ENCODE measurements around the gene ITGA2B. TPM values are rescaled to one million over a fixed set of nuclear protein-coding genes. Genes with fewer than 3 reads are reported as not detected.
A peak's percentile ranks its signal among the peaks of the same experiment; 100 is the strongest.

ITGA2B gene
- total RNA-seq: 6.2 TPM

GRCh38 chr17:44389281-44389680 lies at the start of gene ITGA2B:
Gene ITGA2B, minus strand, starts transcription at chr17:44389649. Its CDS starts 176 bp downstream, at chr17:44389473.
- no peak for DNase-seq (ENCODE audit: low spot score)
- ATAC-seq: no peak
- intact Hi-C loops (cut with DNase I): no loop called here

GRCh38 chr17:44439168-44439567 lies 49.7 kb upstream of the ITGA2B start:
- ATAC-seq (no peak), DNase-seq (ENCODE audit: low spot score) (no peak)
- intact Hi-C loops (cut with DNase I): no loop called here

DNA sequence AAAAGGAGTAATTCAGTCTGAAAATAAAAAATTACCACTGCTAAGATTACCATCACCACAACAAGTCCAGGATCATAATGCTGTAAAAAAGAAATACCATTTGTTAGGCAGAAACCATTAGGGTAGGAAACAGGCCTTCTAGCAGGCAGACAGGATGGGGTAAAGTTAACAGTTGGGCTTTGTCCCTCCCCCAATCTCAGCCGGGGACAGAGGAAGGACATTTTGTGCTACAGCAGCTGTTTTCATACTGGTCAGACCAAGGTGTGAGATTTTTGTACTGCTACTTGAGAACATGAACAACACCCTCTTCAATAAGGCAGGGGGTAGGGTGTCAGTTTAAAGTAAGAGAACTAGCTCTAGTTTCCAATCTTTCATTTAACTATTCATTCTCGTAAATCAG lies 49.2 kb upstream of the ITGA2B start:
- intact Hi-C loops (cut with DNase I): no loop called here
- ATAC-seq (peak; percentile 50), DNase-seq (ENCODE audit: low spot score) (no peak)

- intact Hi-C loops (cut with DNase I): no loop called here
- no peak for ATAC-seq
- no peak for DNase-seq (ENCODE audit: low spot score)
Observed at GRCh38 chr17:44436336-44436735, 46.9 kb upstream of the ITGA2B start.

GRCh38 chr17:44432254-44433157 lies 43.1 kb upstream of the ITGA2B start:
- intact Hi-C loops (cut with DNase I): no loop called here
- ATAC-seq (no peak), DNase-seq (ENCODE audit: low spot score) (no peak)

DNA sequence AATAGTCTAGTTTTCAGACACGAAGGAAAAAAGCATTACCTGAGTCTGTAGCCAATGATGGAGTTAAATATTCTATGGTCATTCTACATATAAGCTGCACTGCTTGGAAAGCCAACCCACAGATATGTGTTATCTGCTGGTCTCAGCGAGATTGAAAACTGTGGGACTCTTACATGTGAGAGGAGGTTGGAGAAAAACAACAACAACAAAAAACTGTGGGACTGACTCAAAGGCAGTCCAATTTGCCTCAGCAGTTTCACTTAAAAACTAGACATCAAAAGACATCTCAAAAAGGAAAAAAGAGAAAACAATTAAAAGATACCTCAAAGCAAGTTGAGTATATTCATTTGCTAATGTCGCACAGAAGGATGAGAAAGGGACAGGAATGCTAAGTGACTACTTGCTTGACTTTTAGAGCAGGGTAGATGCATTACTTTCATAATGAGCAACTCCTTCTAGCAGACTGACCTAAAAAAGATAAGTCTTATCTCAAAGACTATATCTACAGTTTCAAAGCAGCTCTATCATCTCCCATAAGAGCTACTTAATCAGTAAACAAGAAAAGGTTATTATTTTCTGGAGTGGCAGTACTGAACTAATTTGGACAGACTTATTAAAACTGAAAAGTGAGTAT lies 35.5 kb upstream of the ITGA2B start:
- DNase-seq (ENCODE audit: low spot score): no peak
- no peak for ATAC-seq
- intact Hi-C loops (cut with DNase I): no loop called here

DNA sequence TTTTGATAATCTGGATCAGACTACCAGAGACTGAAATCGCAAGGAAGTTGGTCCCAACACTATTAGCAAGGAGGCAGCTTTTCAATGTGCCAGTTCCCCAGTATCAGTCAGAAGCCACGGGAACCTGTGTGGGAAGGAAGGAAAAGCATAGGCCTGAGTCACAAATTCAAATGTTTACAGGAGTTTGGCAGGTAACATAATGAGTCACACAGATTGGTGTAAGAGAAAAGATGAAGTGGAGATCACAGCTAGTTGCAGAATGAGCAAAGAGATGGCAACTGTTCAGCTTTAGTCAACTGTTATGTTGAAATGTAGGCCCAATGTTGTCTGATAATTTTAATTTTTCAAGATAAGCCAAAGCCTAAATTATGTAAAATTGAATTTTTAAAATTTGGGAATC lies 28.1 kb upstream of the ITGA2B start:
- ATAC-seq: no peak
- intact Hi-C loops (cut with DNase I): no loop called here
- DNase-seq (ENCODE audit: low spot score): no peak

DNA sequence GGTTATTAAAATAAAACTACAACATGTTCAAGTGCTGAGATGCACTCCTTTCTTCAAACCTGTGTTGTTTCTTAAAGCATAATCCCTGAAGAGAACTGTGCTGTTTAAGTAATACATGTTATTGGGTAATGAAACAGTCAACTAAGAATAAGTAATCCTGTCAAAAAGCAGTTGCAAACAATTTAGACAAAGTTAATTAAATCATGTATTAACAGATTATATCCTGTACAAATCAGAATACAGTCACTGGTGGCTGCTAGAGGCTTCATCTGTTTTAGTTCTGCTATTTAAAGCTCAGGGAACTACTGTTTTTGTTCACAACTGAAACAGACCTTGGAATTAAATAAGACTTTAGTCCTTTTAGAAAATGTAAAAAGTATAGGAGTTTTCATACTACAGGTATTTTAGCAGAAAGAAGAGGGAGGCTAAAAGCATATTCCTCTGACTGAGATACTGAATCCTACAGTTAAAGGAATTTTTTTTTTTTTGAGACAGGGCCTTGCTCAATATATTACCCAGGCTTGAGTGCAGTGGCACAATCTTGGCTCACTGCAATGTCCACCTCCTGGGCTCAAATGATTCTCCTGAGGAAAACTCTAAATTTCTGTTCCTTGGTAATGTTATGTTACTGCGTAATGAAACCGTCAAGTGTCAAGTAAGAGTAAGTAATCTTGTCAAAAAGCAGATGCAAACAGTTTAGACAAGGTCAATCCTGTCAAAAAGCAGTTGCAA lies 27.3 kb upstream of the ITGA2B start:
- DNase-seq (ENCODE audit: low spot score) (no peak), ATAC-seq (no peak)
- intact Hi-C loops (cut with DNase I): no loop called here

DNA sequence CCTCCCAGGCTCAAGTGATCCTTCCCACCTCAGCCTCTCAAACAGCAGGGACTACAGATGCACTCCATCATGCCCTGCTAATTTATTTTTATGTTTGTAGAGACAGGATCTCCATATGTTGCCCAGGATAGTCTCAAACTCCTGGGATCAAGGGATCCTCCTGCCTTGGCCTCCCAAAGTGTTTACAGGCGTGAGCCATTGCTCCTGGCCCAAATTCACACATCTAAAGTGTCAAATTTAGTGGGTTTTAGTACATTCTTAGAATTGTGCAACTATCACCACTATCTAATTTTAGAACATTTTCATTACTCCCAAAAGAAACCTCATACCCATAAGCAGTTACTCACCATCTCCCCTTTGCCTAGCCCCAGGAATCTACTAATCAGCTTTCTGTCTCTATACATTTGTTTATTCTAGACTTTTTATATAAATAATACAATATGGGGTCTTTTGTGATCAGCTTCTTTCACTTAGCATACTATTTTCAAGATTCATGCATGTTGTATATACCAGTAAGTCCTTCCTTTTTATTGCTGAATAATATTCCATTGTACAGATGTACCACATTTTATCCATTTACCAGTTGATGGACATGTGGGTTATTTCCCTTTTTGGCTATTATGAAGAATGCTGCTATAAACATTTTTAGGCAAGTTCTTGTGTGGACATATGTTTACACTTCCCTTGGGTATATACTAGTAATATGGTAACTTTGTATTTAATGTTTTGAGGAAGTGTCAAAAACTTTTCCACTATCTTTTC lies 25.1 kb upstream of the ITGA2B start:
- ATAC-seq: no peak
- intact Hi-C loops (cut with DNase I): no loop called here
- no peak for DNase-seq (ENCODE audit: low spot score)

DNA sequence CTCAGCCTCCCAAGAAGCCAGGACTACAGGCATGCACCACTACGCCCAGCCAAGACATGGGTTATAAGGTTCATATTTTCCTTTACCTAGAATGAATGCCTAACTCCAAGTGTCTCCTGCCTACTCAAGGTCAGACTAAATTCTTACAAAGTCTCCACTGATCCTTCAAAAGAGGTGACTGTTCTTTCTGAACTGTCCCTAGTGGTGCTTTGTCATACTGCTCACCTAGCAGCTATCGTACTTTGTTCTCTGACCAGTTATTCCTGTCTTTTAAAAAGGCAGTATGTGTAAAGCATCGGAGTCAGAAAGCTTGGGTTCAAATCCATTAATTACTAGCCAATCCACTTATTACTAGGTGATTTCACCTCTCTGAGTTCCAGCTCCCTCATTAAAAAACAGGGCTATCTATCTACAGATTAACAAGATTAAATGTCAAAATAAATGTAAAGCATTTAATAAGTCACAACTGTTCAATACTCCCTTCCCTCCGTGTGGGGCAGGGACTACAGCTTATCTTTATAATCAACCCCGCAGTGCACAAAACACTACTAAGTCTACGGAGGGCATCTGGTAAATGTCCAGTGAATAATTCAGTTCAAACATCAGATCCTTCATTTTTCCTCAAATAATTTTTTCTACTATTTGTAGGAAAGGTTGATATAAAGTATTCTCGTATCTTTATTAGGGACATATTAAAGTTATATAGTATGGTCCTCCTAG lies 20.0 kb upstream of the ITGA2B start:
- DNase-seq (ENCODE audit: low spot score): no peak
- intact Hi-C loops (cut with DNase I): no loop called here
- ATAC-seq: no peak

GRCh38 chr17:44408786-44409185 lies 19.3 kb upstream of the ITGA2B start:
- DNase-seq (ENCODE audit: low spot score): no peak
- ATAC-seq: no peak
- intact Hi-C loops (cut with DNase I): no loop called here

- DNase-seq (ENCODE audit: low spot score): no peak
- ATAC-seq: no peak
- intact Hi-C loops (cut with DNase I): no loop called here
Observed at GRCh38 chr17:44402564-44403172, 13.2 kb upstream of the ITGA2B start.

- DNase-seq (ENCODE audit: low spot score) (no peak), ATAC-seq (peak; percentile 50)
- intact Hi-C loops (cut with DNase I): no loop called here
Observed at GRCh38 chr17:44400226-44400847, 10.9 kb upstream of the ITGA2B start.

DNA sequence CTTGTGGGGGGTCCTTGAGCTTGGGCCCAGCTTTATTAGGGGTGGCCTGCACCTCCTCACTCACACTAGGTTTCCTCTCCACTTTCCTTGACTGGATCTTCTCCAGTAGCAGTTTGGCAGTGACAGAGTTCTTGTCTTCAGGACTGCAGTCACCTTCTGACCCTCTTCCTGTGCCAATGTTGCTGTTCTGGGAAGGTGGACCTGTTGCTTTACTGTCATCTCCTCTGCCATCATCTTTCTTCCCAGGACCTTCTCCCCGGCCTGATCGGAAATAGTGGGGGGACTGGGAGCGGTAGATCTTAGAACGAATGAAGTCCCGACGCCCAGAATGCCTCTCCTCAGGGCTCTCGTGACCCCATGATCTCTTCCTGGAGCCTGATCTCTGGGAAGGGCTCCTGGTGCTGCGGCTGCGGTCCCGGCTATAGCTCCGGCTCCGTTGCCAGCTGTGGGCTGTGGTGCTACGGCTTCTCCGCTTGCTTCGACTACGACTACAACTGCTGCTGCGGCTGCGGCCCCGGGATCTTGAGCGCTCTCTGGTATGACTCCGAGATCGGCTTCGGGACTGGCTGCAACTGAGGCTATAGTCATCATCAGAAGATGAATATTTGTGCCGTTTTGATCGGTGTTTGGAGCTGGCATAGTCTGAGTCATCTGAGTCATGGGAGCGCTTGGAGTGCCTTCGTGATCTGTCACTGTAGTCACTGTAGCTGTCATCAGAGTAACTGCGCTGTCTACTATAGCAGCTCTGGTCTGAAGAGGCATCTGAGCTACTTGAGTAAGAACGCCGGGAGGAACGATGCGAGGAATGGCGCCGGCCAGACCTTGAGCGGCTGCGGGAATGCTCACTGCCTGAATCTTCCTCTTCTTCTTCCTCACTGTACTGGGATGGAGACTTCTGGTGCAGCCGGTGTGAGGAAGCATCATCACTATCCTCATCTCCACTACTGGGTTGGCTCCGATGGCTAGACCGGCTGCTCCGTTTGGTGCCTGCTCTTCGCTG lies 9.5 kb upstream of the ITGA2B start:
- ATAC-seq (peak; percentile 35), DNase-seq (ENCODE audit: low spot score) (no peak)
- intact Hi-C loops (cut with DNase I): no loop called here

DNA sequence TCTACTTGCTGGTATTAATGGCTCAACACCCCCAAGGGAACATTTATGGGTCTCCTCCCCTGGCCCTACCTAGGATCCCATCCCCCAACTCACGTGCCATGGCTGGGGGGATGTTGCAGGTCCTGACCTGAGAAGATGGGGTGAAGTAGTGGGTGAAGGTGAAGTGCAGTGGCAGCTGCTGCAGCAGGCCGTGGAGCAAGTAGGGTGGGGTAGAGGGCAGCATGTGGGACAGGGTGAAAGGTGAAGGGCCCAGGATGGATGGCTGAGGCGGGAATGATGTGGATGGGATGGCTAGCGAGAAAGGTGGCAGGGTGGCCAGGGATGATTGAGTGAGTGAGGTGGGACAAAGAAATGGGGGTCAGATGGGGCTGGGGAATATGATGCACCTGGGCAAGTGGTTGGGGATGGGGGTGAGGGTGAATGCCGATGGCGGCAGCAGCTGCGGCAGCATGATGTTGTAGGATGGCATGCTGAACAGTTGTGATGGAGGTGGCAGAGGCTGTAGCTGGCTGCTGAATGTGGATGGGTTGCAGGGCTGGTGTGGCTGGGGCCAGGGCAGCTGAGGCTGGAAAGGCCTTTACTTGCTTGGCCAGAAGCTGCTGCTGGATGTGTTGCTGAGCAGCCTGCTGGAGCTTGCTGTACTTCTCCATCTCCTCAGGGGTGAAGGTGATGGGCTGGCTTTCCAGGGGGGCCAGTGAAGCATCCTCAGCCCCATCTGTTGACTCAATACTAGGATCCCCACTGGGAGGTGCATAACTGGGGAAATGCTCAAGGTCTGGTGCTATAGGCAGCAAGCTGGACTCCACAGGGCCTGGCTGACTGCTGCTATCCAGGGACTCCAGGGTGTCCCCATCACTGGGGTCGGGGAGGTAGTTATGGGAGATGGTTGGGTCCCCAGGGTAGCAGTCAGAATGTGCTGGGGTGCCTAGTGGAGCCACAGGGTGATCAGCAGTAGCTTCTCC lies 8.3 kb upstream of the ITGA2B start:
- ATAC-seq (peak; percentile 24), DNase-seq (ENCODE audit: low spot score) (no peak)
- intact Hi-C loops (cut with DNase I): no loop called here
